IPS DF 4.7 (cell line): ENCODE results near the gene UHRF1.
"Not testable (repeated sequence)": the region's sequence is repeated elsewhere in the genome, so short reads cannot be mapped to it uniquely, and the experiment has no call there.

ENCODE experiments used
- DNase-seq: peaks from one replicate; pipeline ENCODE4 v3.0.0-alpha.2; 2013; ENCODE audit warnings: low spot score; ENCODE audit errors: extremely low read depth

Gene UHRF1

GRCh38 chr19:4897146-4897545 lies 12.2 kb upstream of the UHRF1 start:
- DNase-seq = no peak

DNA sequence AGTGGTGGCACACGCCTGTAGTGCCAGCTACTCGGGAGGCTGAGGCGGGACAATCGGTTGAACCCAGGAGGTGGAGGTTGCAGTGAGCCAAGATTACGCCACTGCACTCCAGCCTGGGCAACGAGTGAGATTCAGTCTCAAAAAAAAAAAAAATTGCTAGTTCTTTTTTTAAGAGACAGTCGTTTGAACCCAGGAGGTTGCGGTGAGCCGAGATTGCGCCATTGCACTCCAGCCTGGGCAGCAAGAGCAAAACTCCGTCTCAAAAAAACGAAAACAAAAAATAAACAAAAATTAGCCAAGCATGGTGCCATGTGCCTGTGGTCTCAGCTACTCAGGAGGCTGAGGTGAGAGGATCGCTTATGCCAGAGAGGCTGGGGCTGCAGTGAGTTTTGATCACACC lies 8.4 kb upstream of the UHRF1 start:
- not testable (repeated sequence) for DNase-seq

- DNase-seq = no peak
Observed at GRCh38 chr19:4902796-4903195, 6.5 kb upstream of the UHRF1 start, which contains the start of gene ARRDC5. Gene ARRDC5, minus strand, starts transcription at chr19:4902896. Its CDS starts 71 bp downstream, at chr19:4902825.

DNA sequence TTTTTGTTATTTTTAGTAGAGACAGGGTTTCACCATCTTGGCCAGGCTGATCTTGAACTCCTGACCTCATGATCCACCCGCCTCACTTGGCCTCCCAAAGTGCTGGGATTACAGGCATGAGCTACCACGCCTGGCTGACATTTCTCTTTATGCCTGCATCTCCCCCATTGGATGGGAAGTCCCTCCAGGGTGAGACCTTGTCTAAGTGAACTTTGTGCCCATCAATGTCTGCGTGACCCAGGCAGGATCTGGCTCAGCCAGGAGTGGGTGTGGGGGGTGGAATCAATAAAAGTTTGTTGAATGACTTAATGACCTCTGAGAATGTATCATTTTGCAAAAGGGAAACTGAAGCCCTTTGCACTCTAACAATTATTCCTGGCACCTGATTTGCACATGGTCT lies 4.8 kb upstream of the UHRF1 start:
- DNase-seq = no peak

- DNase-seq = no peak
Observed at GRCh38 chr19:4906963-4907362, 2.3 kb upstream of the UHRF1 start.

DNA sequence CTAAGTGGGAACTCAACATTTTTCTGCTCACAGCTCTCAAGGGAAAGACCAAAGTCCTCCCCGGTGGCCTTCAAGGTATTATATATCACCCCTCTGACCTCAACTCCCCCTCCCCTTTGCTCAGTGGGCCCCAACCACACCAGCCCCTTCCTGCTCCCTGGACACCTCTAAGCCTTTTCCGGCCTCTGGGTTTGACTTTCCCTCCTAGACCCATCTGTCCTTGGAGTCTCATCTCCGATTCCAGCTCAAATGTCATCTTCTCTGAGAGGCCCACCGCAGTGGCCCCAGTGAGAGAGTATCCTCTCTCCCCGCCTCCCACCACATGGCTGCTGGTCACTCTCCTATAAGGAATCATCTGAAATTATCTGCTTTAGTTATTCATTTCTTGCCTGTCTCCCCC lies 941 bp upstream of the UHRF1 start:
- no peak for DNase-seq

DNA sequence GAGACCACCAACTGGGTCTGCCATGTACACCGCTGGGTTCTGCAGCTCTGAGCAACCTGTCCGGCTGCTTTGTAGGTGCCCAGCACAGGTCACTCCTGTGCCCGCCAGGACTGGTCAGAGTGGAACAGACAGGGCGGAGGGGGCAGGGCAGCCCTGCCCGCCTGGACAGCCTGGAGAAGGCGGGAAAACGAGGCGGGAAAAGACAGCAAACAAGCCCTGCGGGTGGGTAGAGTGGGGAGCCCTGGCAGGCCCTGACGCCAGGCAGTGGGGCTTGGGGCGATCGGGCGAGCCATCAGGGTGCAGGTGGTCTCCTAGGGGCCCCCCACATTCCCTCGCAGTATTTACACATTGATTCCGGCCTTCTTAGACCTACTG lies 533 bp upstream of the UHRF1 start:
- no peak for DNase-seq

GRCh38 chr19:4909897-4910593 lies 744 bp downstream of the UHRF1 start:
- no peak for DNase-seq

GRCh38 chr19:4910594-4911281 lies 1.4 kb downstream of the UHRF1 start:
- no peak for DNase-seq

DNA sequence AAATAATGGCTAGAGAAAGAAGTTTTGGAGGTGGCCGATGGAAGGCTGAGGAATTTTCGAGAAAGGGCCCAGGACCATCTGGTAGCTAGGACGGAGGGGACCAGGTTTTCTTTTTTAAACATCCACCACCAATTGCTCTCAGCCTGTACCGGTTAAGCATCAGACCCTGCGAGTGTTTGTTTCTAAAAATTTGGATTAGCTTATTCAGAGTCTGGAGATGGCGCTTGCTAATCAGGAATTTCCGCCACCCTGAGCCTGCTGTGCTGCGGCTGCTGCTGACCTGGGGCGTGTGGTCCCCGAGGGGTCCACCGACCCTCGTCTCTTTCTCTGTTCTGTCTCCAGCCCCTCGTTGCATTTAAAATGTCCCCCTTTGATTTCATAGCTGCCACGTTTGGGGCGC lies 2.0 kb downstream of the UHRF1 start:
- no peak for DNase-seq

DNA sequence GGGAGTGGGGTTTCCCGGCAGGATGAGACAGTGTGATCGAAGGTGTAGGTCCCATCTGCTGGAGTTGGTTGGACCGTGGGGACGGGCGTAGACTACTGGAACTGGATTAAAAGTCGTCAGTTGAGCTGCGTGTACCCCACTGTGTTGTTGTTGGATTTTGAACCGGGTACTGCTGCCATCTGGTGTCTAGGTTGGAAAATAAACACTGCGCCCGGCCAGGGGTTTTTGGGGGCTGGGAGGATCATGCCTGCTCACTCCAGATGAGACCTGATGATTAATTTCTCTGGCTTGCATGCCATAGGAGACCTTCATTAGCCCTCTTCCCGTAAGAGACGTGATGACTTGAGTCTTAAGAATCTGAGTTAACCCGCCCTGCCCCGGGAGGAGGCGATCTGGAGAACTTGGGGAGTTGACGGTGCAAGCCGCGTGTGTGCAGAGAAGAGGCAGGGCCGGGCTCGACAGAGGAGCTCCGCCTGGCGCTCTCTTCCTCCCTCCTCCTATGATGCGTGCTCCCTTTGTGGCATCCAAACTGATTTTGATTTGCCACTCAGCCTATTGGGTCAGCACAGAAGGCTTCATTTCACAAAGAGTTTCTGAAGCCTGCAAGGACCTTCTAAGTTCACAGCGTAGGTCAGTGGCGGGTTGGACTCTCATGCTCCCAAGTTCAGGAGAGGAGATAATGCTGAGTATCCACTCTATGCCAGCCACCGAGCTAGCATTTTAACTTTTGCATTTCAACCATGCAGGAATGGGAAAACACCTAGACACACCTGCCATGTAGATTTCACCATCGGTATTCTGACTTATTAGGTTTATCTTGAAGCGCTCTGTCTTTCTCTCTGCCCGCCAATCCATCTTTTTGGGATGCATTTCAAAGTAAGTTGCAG lies 2.7 kb downstream of the UHRF1 start:
- DNase-seq = no peak

DNA sequence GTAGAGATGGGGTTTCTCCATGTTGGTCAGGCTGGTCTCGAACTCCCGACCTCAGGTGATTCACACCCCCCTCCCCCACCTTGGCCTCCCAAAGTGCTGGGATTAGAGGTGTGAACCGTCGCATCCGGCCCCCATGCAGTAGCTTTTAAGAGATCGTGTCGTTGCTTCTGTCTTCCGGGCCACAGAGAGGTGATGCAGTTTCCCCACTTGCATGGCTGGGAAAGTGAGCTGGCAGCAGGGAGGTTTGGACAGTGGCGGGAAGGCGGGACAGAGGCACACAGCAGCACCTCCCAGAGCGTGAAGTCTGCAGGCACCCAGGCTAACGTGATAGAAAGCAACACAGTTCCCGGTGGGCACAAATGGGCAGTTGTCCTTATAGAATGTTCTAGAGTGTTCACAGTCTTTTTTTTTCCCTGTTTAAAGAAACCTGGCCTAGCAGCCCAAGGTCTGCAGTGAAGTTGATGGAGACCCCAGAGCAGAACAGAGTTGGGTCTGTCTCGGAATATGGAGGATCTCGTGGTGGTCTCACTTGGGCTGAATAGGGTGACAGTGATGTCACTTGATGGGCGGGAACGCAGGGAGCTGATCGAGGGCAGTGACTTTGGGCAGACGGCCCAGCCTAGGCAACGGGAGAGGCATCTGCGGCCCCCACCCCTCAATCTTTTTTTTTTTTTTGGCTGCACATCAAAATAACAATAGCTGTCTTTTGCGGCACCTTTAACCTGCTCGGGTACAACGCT lies 4.9 kb downstream of the UHRF1 start:
- no peak for DNase-seq

DNA sequence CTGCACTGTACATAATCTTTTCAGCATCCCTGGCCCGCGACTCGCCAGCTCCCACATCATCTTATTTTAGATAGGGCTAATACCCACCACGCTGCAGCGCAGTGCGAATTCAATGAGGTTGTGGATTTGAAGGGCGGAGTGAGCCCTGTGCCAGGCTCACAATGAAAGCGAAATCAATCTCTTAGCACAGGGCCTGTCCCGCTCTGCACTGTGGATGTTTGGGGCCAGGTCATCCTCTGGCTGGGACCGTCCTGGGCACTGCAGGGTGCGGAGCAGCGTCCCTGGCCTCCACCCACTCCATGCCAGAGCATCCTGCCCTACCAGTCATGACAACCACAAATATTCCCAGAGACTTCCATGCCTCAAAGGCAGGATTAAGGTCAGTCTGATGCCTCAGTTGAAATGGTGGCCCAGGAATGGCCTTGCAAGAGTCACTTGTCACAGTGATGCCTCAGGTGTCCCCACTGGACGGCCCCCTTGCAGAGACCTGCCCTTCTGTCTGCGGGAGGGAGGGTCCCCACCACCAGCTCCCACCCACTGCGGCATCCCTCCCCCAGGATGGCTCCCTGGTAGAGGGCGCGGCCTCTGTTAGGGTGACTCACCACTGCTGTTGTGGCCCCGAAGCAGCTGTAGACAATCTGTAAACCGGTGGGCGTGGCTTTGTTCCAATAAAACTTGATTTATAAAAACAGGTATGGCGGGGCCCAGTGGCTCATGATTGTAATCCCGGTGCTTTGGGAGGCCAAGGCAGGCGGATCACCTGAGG lies 5.6 kb downstream of the UHRF1 start:
- no peak for DNase-seq

DNA sequence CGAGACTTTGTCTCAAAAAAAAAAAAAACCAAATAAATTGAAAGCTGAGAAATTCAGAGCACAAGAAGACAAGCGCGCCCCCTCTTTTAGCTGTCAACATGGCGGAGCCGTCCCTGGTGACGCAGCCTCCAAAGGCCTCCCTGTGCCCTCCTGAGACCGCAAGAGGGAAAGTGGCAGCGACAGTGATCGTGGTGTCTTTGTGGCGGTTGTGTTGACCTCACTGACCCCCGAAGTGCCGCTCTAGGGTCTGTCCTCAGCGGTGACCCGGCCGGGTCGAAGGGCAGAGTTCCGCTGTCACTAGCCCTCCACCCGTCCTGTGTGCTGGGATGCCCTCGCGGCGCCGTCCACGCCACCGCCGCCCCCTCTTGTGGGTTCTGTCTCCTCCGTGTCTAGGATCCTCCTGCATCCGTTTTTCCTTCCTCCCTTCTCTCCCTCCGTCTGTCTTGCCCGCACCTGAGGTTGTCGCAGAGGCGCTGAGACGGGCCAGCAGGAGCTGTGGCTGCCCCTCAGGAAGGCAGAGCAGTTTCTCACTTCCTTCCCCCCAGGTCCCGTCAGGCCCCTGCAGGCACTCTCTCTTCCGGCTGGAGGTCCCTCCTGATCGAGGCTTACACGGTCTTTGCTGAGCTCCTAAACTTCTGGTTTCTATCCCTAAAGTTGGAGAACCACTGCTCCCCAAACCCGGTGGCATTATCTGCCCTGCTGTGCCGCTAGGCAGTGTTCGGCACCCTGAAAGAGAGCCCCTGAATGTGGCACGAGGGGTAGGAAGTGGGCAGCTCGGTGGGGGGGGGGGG lies 7.2 kb downstream of the UHRF1 start:
- no peak for DNase-seq

GRCh38 chr19:4922530-4923275 lies 13.4 kb downstream of the UHRF1 start:
- DNase-seq = no peak

DNA sequence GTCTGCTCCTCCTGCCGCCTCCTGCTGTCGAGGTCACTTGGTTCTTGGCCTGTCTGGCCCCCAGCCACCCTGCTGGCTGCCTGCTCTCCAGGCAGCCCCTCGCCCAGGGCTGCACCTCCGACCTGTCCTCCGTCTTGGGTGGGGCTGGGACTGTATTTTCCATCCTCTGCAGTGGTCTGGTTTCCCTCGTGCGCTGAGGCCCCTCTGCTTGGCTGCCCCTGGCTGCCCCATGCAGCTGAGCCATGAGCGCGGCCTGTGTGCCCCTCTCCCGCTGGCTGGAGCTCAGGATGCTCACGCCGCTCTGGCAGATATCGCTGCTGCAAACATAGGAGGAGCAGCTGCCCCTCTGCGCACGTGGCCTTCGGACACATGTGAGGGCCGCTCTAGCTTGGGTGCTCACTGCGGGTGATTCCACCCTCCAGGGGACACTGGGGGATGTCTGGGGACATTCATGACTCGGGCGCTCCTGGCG lies 14.0 kb downstream of the UHRF1 start:
- no peak for DNase-seq

DNA sequence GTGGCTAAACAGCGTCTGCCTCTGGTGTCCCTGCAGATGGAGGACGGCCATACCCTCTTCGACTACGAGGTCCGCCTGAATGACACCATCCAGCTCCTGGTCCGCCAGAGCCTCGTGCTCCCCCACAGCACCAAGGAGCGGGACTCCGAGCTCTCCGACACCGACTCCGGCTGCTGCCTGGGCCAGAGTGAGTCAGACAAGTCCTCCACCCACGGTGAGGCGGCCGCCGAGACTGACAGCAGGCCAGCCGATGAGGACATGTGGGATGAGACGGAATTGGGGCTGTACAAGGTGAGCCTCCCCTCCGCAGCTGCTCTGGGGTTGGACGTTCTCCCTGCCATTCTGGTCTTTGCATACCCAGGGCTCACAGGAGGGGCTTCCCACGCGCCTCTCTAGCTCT lies 19.9 kb downstream of the UHRF1 start:
- DNase-seq = no peak

- no peak for DNase-seq
Observed at GRCh38 chr19:4930664-4931063, 21.4 kb downstream of the UHRF1 start.

DNA sequence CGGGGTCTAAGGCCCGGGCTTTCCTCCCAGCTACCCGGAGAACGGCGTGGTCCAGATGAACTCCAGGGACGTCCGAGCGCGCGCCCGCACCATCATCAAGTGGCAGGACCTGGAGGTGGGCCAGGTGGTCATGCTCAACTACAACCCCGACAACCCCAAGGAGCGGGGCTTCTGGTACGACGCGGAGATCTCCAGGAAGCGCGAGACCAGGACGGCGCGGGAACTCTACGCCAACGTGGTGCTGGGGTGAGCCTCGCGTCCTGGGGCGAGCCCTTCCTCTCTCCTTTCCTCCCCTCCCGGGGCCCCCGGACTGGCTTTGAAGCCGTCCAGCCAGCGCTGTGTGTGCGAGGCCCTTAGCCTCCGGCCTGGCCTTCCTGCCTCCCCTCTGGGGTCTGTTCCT lies 23.4 kb downstream of the UHRF1 start:
- no peak for DNase-seq
